Measurements from ENCODE around the gene RAB3GAP1.

- no peak for TF ChIP-seq REST (tag by site-specific recombination; IDR thresholded peaks at IDR 0.05)
- TF ChIP-seq CTCF (tag by site-specific recombination; IDR thresholded peaks at IDR 0.05): no peak
- no peak for TF ChIP-seq ZNF184 (tag by site-specific recombination; IDR thresholded peaks at IDR 0.05)
- TF ChIP-seq SP2 (tag by site-specific recombination; IDR thresholded peaks at IDR 0.05): no peak
- TF ChIP-seq PRDM1 (tag by site-specific recombination; IDR thresholded peaks at IDR 0.05): no peak
- no peak for TF ChIP-seq FEZF1 (tag by site-specific recombination; IDR thresholded peaks at IDR 0.05)
- TF ChIP-seq ZBTB11 (tag by site-specific recombination; conservative IDR thresholded peaks at IDR 0.05; ENCODE audit: low read depth): no peak
- TF ChIP-seq ATF2 (tag by site-specific recombination; IDR thresholded peaks at IDR 0.05; ENCODE audit: low read depth): no peak
- TF ChIP-seq ZNF140 (tag by site-specific recombination; IDR thresholded peaks at IDR 0.05): no peak
- TF ChIP-seq YY1 (tag by site-specific recombination; IDR thresholded peaks at IDR 0.05): no peak
- TF ChIP-seq ZNF624 (tag by site-specific recombination; IDR thresholded peaks at IDR 0.05): no peak
- no peak for TF ChIP-seq ZBTB26 (tag by site-specific recombination; optimal IDR thresholded peaks at IDR 0.05)
Measured at GRCh38 chr2:135182601-135183000, 130.5 kb downstream of the RAB3GAP1 start.

All from HEK293 (cell line).